Measurements from ENCODE around the gene NVL.

The NVL gene

GRCh38 chr1:224373008-224373590 is 43.1 kb upstream of the NVL start:
- TF ChIP-seq EP300 (IDR thresholded peaks at IDR 0.05; ENCODE audit: borderline replicate concordance) (no peak), CEBPB (IDR thresholded peaks at IDR 0.05) (no peak), TAF1 (IDR thresholded peaks at IDR 0.05; ENCODE audit: low read depth) (no peak), RAD21 (IDR thresholded peaks at IDR 0.05; ENCODE audit: low read depth) (no peak), EGR1 (IDR thresholded peaks at IDR 0.05) (no peak), TCF12 (IDR thresholded peaks at IDR 0.05; ENCODE audit: low read depth) (no peak), FOXM1 (IDR thresholded peaks at IDR 0.05; ENCODE audit: borderline replicate concordance, low read depth) (no peak), YY1 (IDR thresholded peaks at IDR 0.05; ENCODE audit: low read depth) (no peak), ZBTB7A (IDR thresholded peaks at IDR 0.05; ENCODE audit: low read depth) (no peak), MAX (IDR thresholded peaks at IDR 0.05) (no peak), TEAD4 (IDR thresholded peaks at IDR 0.05) (no peak), REST (IDR thresholded peaks at IDR 0.05; ENCODE audit: low read depth) (no peak), USF1 (IDR thresholded peaks at IDR 0.05) (no peak), NFIC (IDR thresholded peaks at IDR 0.05) (no peak), CREB1 (IDR thresholded peaks at IDR 0.05; ENCODE audit: low read depth) (no peak)

- TF ChIP-seq TCF12 (IDR thresholded peaks at IDR 0.05; ENCODE audit: low read depth) (no peak), TAF1 (IDR thresholded peaks at IDR 0.05; ENCODE audit: low read depth) (no peak), ZBTB7A (IDR thresholded peaks at IDR 0.05; ENCODE audit: low read depth) (no peak), MAX (IDR thresholded peaks at IDR 0.05) (no peak), NFIC (IDR thresholded peaks at IDR 0.05) (no peak), FOXM1 (IDR thresholded peaks at IDR 0.05; ENCODE audit: borderline replicate concordance, low read depth) (no peak), CREB1 (IDR thresholded peaks at IDR 0.05; ENCODE audit: low read depth) (no peak), EP300 (IDR thresholded peaks at IDR 0.05; ENCODE audit: borderline replicate concordance) (no peak), RAD21 (IDR thresholded peaks at IDR 0.05; ENCODE audit: low read depth) (no peak), EGR1 (IDR thresholded peaks at IDR 0.05) (no peak), YY1 (IDR thresholded peaks at IDR 0.05; ENCODE audit: low read depth) (no peak), USF1 (IDR thresholded peaks at IDR 0.05) (no peak)
Observed at GRCh38 chr1:224368409-224368808, 38.4 kb upstream of the NVL start.

GRCh38 chr1:224359207-224359606 is 29.2 kb upstream of the NVL start:
- TF ChIP-seq FOXM1 (IDR thresholded peaks at IDR 0.05; ENCODE audit: borderline replicate concordance, low read depth) (no peak), ZBTB7A (IDR thresholded peaks at IDR 0.05; ENCODE audit: low read depth) (no peak), CEBPB (IDR thresholded peaks at IDR 0.05) (no peak), NFIC (IDR thresholded peaks at IDR 0.05) (no peak), TCF12 (IDR thresholded peaks at IDR 0.05; ENCODE audit: low read depth) (no peak), EP300 (IDR thresholded peaks at IDR 0.05; ENCODE audit: borderline replicate concordance) (no peak), CREB1 (IDR thresholded peaks at IDR 0.05; ENCODE audit: low read depth) (no peak), MAX (IDR thresholded peaks at IDR 0.05) (no peak), USF1 (IDR thresholded peaks at IDR 0.05) (no peak), TEAD4 (IDR thresholded peaks at IDR 0.05) (no peak)

GRCh38 chr1:224358237-224358636 is 28.3 kb upstream of the NVL start:
- no peak for TF ChIP-seq ZBTB7A (IDR thresholded peaks at IDR 0.05; ENCODE audit: low read depth)
- no peak for TF ChIP-seq EP300 (IDR thresholded peaks at IDR 0.05; ENCODE audit: borderline replicate concordance)
- no peak for TF ChIP-seq TCF12 (IDR thresholded peaks at IDR 0.05; ENCODE audit: low read depth)
- no peak for TF ChIP-seq RAD21 (IDR thresholded peaks at IDR 0.05; ENCODE audit: low read depth)
- no peak for TF ChIP-seq EGR1 (IDR thresholded peaks at IDR 0.05)
- TF ChIP-seq CEBPB (IDR thresholded peaks at IDR 0.05), result no peak
- no peak for TF ChIP-seq CREB1 (IDR thresholded peaks at IDR 0.05; ENCODE audit: low read depth)
- TF ChIP-seq REST (IDR thresholded peaks at IDR 0.05; ENCODE audit: low read depth), result no peak
- TF ChIP-seq TEAD4 (IDR thresholded peaks at IDR 0.05), result no peak
- TF ChIP-seq NFIC (IDR thresholded peaks at IDR 0.05), result no peak

GRCh38 chr1:224357626-224358124 is 27.7 kb upstream of the NVL start:
- TF ChIP-seq CEBPB (IDR thresholded peaks at IDR 0.05) (0 out of 2 replicates have a peak, but pooled peaks have one; percentile 13), EGR1 (IDR thresholded peaks at IDR 0.05) (no peak), MAX (IDR thresholded peaks at IDR 0.05) (no peak)

Measured in Ishikawa (cell line).